PC-9 (cell line): ENCODE results near the gene RBM28. TPM values are rescaled to one million over a fixed set of nuclear protein-coding genes. Genes with fewer than 3 reads are reported as not detected.

Experiments
- BruUV-seq: library from RNA; stranded (reverse); fragments of 400-500 nt; replicated peaks from 2 replicates; lab custom pipeline; 2021; lab: Mats Ljungman, UMichigan
- CTCF ChIA-PET: fragments of 300-600 bp; sonication (Branson Sonifier 250); formaldehyde crosslinking; loops from one replicate; lab custom pipeline; 2022; ENCODE audit warnings: antibody characterized with exemption; lab: Charles Lee
- POLR2A ChIA-PET: fragments of 300-600 bp; sonication (Branson Sonifier 250); formaldehyde crosslinking; loops from one replicate; lab custom pipeline; 2022; ENCODE audit warnings: antibody characterized with exemption; ENCODE audit not compliant: unreplicated experiment; lab: Charles Lee
- DNase-seq, 2 experiments: peaks; one replicate each; pipeline versions ENCODE4 v3.0.0 to v3.0.0-alpha.2; 2015 to 2022; ENCODE audit warnings: mixed read lengths in 1 of 2
- H2AFZ ChIP-seq: fragments of 200-600 bp; sonication (generic); 2 replicates; pipeline ENCODE4 v1.8.1; 2017; ENCODE audit warnings: antibody characterized with exemption
- H3F3A ChIP-seq: fragments of 200-600 bp; sonication (generic); 2 replicates; pipeline ENCODE4 v1.8.1; 2017; ENCODE audit warnings: antibody characterized with exemption, mild to moderate bottlenecking, low read depth; ENCODE audit not compliant: insufficient read depth
- H3K27ac ChIP-seq: fragments of 200-600 bp; sonication (generic); 2 replicates; pipeline ENCODE4 v1.6.1; 2016; ENCODE audit warnings: mixed run types
- H3K27me3 ChIP-seq: fragments of 200-600 bp; sonication (generic); 2 replicates; pipeline ENCODE4 v1.6.1; 2016; ENCODE audit warnings: low read depth, mixed run types; ENCODE audit not compliant: insufficient read depth
- H3K36me3 ChIP-seq: fragments of 200-600 bp; sonication (generic); 2 replicates; pipeline ENCODE4 v1.6.1; 2016; ENCODE audit warnings: low read depth, mixed run types
- H3K4me1 ChIP-seq: fragments of 200-600 bp; sonication (generic); replicated peaks from 2 replicates; pipeline ENCODE4 v1.6.1; 2016; ENCODE audit warnings: mixed run types; ENCODE audit not compliant: insufficient read depth
- H3K4me2 ChIP-seq: fragments of 200-600 bp; sonication (generic); 2 replicates; pipeline ENCODE4 v1.6.1; 2017; ENCODE audit warnings: mixed run types
- H3K4me3 ChIP-seq: fragments of 200-600 bp; sonication (generic); 2 replicates; pipeline ENCODE4 v1.6.1; 2016; ENCODE audit warnings: mixed run types
- H3K79me2 ChIP-seq: fragments of 200-600 bp; sonication (generic); 2 replicates; pipeline ENCODE4 v1.6.1; 2017; ENCODE audit warnings: low read depth, mixed run types
- H3K9me2 ChIP-seq: fragments of 200-600 bp; sonication (generic); 2 replicates; pipeline ENCODE4 v1.8.1; 2017; ENCODE audit warnings: mild to moderate bottlenecking; ENCODE audit not compliant: insufficient read depth
- H3K9me3 ChIP-seq: fragments of 200-600 bp; sonication (generic); 2 replicates; pipeline ENCODE4 v1.8.1; 2016; ENCODE audit warnings: low read depth; ENCODE audit not compliant: insufficient read depth
- H4K20me1 ChIP-seq: fragments of 200-600 bp; sonication (generic); 2 replicates; pipeline ENCODE4 v1.8.1; 2017; ENCODE audit not compliant: insufficient read depth
- CTCF ChIP-seq: fragments of 200-600 bp; sonication (generic); conservative IDR thresholded peaks from 2 replicates; pipeline ENCODE4 v1.6.1; 2017; ENCODE audit warnings: mixed run types, antibody characterized with exemption, mild to moderate bottlenecking, moderate library complexity
- EZH2 ChIP-seq: fragments of 200-600 bp; sonication (generic); IDR thresholded peaks from 2 replicates; pipeline ENCODE4 v1.8.0; 2017; ENCODE audit warnings: antibody characterized with exemption, low read depth
- intact Hi-C: fragments of 100-400 bp; cut with micrococcal nuclease; formaldehyde crosslinking; loops from one replicate; pipeline ENCODE4 v1.10.0; 2022; ENCODE audit not compliant: unreplicated experiment
- total RNA-seq: library from RNA; stranded (reverse); gene quantifications from 2 replicates; pipeline ENCODE4 v1.2.3, GENCODE V29; 2021

Gene RBM28
- total RNA-seq, 1 experiment from 2014 or later, result 59.6 TPM

GRCh38 chr7:128254470-128254869 lies 89.2 kb downstream of the RBM28 start:
- Histone ChIP-seq H3K27me3 (no peaks in the 10 kb centered on the region), H3K4me2 (no peak overlapping the region), H3K9me2 (no peaks in the 10 kb centered on the region), H3K27ac (no peak overlapping the region), H3K4me1 (peaks cover 17% of the 10 kb centered on the region), H3K4me3 (no peak overlapping the region), H3K9me3 (no peaks in the 10 kb centered on the region), H3K79me2 (no peaks in the 10 kb centered on the region), H4K20me1 (no peaks in the 10 kb centered on the region), H3F3A (peaks cover 13% of the 10 kb centered on the region), H3K36me3 (no peaks in the 10 kb centered on the region), H2AFZ (no peak overlapping the region)
- no peak for TF ChIP-seq CTCF
- no peak for TF ChIP-seq EZH2
- ChIA-PET CTCF (interaction anchor here (0.6 kb wide), 1 partner anchor 15 kb away, joined by 4 read pairs; no protein-coding TSS in a partner anchor), POLR2A (no interaction called here)
- intact Hi-C loops, result no loop called here
- BruUV-seq, result no TSS peak
- DNase-seq, result no peak

GRCh38 chr7:128253701-128254100 lies 90.0 kb downstream of the RBM28 start:
- ChIA-PET CTCF (no interaction called here), POLR2A (interaction anchor here (0.7 kb wide), 1 partner anchor 20 kb away, joined by 8 read pairs; no protein-coding TSS in a partner anchor)
- intact Hi-C loops, result no loop called here
- H3K27me3 ChIP-seq, result no peaks in the 10 kb centered on the region
- peaks cover 9% of the 10 kb centered on the region for H3K4me1 ChIP-seq
- peaks cover 7% of the 10 kb centered on the region for H3F3A ChIP-seq
- DNase-seq, result no peak
- no peak overlapping the region for H2AFZ ChIP-seq
- no TSS peak for BruUV-seq
- H3K36me3 ChIP-seq, result no peaks in the 10 kb centered on the region
- H3K4me3 ChIP-seq, result no peak overlapping the region
- 0 out of 2 replicates have a peak, but pooled peaks cover 3% of the 10 kb centered on the region for H3K9me3 ChIP-seq
- no peaks in the 10 kb centered on the region for H4K20me1 ChIP-seq
- H3K9me2 ChIP-seq, result no peaks in the 10 kb centered on the region
- TF ChIP-seq EZH2, result no peak
- no peak overlapping the region for H3K27ac ChIP-seq
- no peaks in the 10 kb centered on the region for H3K79me2 ChIP-seq
- no peak overlapping the region for H3K4me2 ChIP-seq

GRCh38 chr7:128251337-128251736 lies 92.4 kb downstream of the RBM28 start:
- H3K4me1 ChIP-seq, result 0 out of 2 replicates have a peak, but pooled peaks cover 4% of the 10 kb centered on the region
- intact Hi-C loops, result no loop called here

More at GRCh38 chr7:128251337-128251736, 92.4 kb downstream of the RBM28 start:
- no peaks in the 10 kb centered on the region for H3K79me2 ChIP-seq
- peaks cover 19% of the 10 kb centered on the region for H3F3A ChIP-seq
- no peaks in the 10 kb centered on the region for H3K36me3 ChIP-seq
- no peaks in the 10 kb centered on the region for H4K20me1 ChIP-seq
- no TSS peak for BruUV-seq
- CTCF ChIA-PET, result no interaction called here
- no peak overlapping the region for H3K4me2 ChIP-seq
- no peak overlapping the region for H2AFZ ChIP-seq
- H3K9me3 ChIP-seq, result 0 out of 2 replicates have a peak, but pooled peaks cover 3% of the 10 kb centered on the region
- no peak overlapping the region for H3K4me3 ChIP-seq
- POLR2A ChIA-PET, result no interaction called here
- DNase-seq, result no peak
- H3K27me3 ChIP-seq, result no peaks in the 10 kb centered on the region
- TF ChIP-seq EZH2, result no peak
- no peak for TF ChIP-seq CTCF
- no peak overlapping the region for H3K27ac ChIP-seq
- no peaks in the 10 kb centered on the region for H3K9me2 ChIP-seq

Other genes with a start within 250 kb of the RBM28 start
- gene LEP, start 102.6 kb downstream of the RBM28 start, total RNA-seq, result not detected in 2 replicates
- gene PRRT4, start 17.8 kb upstream of the RBM28 start, total RNA-seq, result 0.26 and 0.70 TPM in 2 replicates
- gene IMPDH1, start 66.1 kb upstream of the RBM28 start, total RNA-seq, result 119 and 123 TPM in 2 replicates
- 22.8 and 30.3 TPM in 2 replicates for gene HILPDA, start 112.0 kb upstream of the RBM28 start, total RNA-seq
- 39.2 and 41.9 TPM in 2 replicates for gene METTL2B, start 132.8 kb upstream of the RBM28 start, total RNA-seq